Esophagus mucosa (tissue), 1 donor: ENCODE results near the gene CST7. TPM values are rescaled to one million over a fixed set of nuclear protein-coding genes. Genes with fewer than 3 reads are reported as not detected.
A peak's percentile ranks its signal among the peaks of the same experiment; 100 is the strongest.
"Not testable (repeated sequence)": the region's sequence is repeated elsewhere in the genome, so short reads cannot be mapped to it uniquely, and the experiment has no call there.

Experiments
- ATAC-seq: fragments of 200-7000 bp; cut with Tn5 transposase; one replicate; pipeline ENCODE4 v1.9.1; 2020
- total RNA-seq: library from RNA; stranded (reverse); gene quantifications from one replicate; pipeline ENCODE4 v1.2.4, GENCODE V29; 2023
- donor health status: DM: yes; HTN: yes; CAD: no.

The CST7 gene, protein sequence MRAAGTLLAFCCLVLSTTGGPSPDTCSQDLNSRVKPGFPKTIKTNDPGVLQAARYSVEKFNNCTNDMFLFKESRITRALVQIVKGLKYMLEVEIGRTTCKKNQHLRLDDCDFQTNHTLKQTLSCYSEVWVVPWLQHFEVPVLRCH
- total RNA-seq, result 0.32 TPM

DNA sequence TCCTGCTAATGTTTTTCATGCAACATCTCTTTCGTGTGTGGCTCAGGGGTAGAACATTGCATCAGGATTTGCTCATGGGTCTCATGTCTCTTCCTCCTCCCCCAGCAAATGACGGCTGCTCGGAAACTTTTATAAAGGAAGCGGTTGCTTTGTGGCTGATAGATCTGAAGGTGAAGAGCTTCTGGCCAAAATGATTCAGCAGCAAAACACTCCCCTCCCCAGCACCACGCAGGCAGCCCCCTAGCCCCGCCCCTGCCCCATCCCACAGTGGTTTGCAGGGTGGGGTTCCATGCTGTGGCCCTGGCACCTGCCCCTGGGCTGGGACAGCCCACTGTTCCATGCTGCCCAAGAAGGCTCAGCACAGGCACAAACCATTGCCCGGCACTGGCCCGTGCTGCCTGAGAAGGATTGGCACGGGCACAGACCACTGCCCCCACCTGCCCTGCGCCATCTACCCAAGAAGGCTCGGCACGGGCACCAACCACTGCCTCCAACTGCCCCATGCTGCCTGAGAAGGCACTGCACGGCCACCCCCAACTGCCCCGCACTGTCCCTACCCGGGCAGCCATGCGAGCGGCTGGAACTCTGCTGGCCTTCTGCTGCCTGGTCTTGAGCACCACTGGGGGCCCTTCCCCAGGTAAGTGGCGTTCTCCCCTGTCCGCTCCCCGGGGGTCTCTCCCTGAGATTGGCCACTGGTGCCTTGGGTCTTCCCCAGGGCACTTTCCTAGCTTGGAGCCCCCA, at the start of gene CST7:
Gene CST7 (plus strand): TSS at position 331 of the 741 bp plus-strand sequence. CDS start 237 bp downstream, at position 568.
- ATAC-seq, result peak; percentile 35

- no peak for ATAC-seq
These were observed 42.3 kb upstream of the CST7 start for GRCh38 chr20:24906806-24907205.

GRCh38 chr20:24908642-24909041, 40.4 kb upstream of the CST7 start:
- no peak for ATAC-seq

- ATAC-seq, result no peak
These were observed 39.8 kb upstream of the CST7 start for GRCh38 chr20:24909086-24909780.

DNA sequence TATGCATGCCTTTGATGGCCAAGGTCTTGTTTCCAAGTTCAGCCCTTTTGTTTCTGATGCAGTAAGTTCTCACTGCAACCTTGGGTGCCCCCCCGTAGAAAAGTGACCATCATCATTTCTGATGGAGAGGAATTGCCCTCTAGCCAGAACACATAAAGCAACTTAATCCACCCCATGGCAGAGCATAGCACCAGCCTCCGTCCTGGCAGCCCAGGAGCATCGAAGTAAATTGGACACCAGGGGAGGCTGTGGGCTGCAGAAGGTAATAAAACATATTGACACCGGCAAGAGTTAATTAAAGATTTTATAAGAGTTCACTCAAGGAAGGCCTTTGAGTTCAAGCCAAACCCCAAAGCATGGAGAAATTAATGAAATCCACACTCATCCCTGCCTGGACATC, 39.2 kb upstream of the CST7 start:
- ATAC-seq, result no peak

DNA sequence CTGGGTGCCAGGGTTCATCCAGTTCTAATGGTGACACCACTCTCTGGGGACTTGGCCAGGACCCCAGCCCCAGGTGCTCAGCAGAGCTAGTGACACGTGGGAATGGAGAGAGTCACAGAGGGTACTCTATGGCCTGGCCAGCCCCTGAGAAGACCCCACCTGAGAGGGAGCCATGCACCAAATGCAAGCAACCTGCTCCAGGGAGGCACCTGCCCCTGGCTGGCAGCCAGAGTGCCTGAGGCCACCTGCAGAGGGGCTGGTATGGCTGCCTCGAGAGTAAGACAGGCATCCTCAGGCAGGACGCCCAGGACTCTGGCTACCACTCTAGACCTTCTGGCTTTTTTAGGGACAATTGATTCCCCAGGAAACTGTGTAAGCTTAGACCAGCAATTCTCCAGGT, 38.6 kb upstream of the CST7 start:
- no peak for ATAC-seq

DNA sequence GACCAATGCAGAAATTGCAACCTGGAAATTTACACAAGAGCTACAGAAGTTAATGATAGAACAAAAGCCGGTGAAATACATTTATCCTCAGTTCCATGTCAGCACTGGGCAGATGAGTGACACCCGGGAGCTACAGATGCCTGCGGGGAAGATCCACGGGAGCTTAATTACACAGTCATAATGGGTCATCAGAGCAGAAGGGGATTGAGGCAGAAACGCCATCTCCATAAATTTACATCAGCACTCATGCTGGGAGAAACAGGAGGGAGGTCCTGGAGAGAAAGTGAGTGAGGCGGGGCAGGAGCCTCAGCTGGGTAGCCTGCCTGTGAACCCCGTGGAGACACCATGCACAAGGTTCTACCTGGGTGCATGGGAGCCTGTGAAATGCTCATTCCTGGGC, 37.6 kb upstream of the CST7 start:
- no peak for ATAC-seq

DNA sequence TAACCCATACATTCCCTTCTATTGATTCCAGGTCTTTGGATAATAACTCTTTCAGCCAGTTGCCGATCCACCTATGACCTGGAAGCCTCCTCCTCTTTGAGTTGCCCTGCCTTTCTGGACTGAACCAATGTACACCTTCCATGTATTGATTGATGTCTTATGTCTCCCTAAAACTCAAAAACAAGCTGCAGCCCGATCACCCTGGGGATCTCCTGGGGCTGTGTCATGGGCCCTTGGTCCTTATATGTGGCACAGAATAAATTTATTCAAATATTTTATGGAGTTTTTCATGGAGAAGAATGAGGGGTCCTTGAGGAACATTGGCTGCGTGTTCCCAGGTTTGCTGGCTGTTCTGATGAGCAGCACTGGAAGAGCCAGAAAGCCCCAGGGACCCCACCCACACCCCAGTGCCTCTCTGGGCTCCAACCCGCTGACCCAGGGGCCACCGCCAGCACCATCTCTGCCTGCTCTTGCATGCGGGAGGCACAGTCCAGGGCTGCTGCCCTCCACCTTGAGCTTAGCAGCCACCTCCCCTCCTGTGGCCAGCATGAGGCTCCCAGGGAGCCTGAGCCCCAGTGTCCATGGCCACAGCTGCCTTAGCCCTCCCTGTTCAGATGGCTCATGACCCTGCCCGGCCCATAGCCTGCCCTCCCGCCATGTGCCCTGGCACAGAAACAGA, 36.5 kb upstream of the CST7 start:
- ATAC-seq, result no peak

DNA sequence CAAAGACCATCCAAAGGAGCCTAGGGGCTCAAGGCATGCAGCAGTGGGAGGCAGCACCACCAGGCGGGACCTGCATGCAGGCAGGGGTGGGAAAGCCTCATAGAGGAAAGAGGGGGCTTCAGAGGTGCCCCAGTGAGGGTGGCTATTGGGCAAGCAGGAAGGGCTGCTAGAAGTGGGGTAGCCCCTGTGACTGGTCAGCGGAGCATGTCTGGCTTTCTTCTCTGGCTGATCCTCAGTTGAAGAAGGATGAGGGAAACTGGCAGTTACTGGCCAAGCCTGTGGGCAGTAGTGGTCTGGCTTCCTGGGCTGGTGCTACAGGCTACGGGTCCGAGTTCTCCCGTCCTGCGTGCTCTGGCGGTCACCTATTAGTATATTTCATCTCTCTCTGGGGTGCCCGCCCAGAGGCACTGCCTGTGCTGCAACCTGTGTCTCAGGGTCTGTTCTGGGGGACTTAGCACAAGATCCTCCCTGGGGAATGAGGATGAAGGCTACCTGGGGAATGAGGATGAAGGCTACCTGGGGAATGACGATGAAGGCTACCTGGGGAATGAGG, 35.9 kb upstream of the CST7 start:
- no peak for ATAC-seq

GRCh38 chr20:24914388-24915241, 34.5 kb upstream of the CST7 start:
- no peak for ATAC-seq

DNA sequence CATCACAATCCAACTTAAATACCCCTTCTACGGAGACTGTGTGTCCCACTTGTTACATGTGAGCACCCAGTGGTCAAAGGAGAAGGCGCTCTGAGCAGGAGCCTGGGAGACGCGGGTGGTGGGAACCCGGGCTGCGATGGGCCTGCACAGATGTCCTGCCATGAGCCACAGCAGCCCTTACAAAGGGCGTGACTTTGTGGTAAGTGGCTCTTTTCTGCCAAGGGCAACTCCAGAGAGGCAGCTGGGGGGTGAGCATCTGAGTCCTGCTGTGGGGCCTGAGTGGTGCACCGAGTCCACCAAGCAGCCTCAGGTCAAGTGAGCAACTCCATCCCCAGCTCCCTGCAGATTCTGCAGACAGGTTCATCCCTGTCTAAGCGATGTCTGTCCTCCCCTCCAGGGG, 33.6 kb upstream of the CST7 start:
- no peak for ATAC-seq

- ATAC-seq, result no peak
These were observed 33.2 kb upstream of the CST7 start for GRCh38 chr20:24915892-24916291.

- ATAC-seq, result no peak
These were observed 32.7 kb upstream of the CST7 start for GRCh38 chr20:24916412-24916811.

DNA sequence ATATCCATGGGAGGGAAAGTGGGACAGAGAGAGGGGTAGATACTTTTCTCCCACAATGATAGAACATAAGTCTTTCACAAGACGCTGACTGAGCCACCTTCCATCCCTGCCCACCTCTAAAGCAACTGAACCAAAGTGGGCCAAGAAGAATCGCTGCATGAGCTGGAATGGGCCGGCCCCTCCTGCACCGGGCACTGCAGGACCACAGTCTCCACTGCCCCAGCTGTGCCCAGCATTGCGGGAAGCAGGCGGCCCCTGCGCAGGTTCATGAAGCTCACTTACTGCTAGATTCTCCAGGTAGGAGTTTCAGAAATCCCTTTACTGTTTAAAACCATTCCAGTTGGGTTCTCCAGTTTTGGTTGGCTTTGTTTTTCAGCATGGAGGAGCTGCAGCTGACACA, 32.0 kb upstream of the CST7 start:
- ATAC-seq, result no peak

DNA sequence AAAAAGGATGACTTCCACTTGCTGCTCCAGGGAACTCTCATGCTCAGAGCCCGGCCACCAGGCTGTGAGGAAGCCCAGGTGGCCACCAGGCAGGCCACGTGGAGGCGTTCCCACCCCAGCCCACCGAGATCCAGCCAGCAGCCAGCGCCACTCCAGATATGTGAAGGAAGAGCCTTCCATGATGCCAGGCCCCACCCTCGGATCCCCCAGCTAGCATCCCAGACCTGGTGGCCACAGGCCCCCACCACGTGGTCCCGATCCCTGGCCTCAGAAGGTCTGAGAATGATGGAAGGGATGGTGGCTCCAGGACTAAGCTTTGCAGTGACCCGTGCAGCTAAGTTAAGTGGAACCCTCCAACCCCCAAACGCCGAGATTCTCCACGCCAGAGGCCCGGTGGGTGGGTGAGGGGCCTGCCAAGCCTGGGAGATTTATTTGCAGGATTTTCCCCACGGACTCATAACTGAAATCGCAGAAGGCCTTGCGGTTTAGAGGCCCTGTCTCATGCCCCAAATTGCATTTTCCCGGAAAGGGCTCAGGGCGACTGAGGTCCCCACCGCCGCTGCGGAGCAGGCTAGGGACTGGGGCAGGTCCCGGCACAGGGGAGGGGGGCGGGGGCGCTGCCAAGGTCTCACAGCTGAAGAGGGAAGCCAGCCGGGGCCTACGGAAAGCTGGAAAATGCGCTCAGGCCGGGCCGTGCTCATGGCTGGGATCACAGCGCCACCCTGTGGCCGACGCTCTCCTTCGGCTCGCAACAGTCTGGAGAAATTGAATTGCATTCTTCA, 31.1 kb upstream of the CST7 start:
- peak; percentile 89 for ATAC-seq

DNA sequence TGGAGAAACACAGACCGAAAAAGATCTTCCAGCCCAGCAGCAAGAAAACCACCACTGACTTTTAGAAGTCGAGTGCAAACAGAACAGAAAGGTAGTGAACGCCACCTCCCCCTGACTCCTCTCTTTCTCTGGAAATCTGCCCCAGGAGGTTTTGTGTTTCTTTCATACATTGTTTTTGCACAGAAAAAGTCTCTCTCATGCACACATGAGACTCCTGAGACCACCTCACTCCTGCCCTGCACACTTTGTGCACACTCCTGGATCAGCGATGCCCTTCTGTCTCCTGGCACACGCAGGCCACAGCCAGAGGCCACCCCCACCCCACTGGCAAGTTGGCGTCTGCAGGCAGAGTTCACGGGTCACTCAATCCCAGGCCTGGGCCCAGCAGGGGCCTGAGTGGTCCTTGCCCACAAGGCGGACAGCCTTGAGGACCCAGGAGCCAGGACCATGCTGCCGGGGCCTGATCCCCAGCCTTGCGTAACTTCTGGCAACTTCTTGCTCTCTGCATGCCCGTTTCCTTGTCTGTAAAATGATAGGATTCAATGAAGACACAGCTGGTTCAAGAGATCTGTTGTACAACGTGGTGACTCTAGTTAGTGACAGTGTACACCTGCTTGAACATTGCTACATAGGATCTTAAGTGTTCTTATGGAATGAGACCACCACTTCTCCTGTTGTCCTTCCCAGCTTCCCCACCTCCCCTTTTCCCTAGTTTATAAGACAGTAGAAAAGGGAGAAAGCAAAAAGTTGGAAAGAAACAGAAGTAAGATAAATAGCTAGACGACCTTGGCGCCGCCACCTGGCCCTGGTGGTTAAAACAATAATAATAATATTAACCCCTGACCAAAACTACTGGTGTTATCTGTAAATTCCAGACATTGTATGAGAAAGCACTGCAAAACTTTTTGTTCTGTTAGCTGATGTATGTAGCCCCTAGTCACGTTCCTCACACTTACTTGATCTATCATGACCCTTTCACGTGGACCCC, 30.2 kb upstream of the CST7 start:
- ATAC-seq, result peak; percentile 29

DNA sequence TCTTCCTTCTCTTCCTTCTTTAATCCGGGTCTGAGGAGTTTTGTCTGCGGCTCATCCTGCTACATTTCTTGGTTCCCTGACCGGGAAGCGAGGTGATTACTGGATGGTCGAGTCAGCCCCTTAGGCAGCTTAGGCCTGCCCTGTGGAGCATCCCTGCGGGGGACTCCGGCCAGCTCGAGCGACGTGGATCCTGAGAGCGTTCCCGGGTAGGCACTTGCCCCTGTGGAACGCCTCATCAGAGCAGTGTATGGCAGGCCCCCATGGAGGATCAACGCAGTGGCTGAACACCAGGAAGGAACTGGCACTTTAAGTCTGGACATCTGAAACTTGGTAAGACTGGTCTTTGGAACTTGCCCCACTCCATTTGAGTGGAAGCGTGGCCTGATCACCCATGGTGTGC, 29.4 kb upstream of the CST7 start:
- not testable (repeated sequence) for ATAC-seq

- ATAC-seq, result not testable (repeated sequence)
These were observed 28.4 kb upstream of the CST7 start for GRCh38 chr20:24920706-24921105.

DNA sequence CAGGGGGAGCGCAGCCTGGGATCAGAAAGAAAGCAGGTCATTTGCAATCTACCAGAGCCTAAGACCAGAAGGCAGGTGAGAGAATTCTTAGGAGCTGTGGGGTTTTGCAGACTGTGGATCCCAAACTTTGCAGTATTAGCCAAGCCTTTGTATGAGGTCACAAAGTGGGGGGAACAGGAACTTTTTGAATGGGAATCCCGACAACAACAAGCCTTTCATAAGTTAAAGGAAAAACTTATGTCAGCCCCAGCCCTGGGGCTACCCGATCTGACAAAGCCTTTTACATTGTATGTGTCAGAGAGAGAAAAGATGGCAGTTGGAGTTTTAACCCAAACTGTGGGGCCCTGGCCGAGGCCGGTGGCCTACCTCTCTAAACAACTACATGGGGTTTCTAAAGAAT, 19.8 kb upstream of the CST7 start:
- not testable (repeated sequence) for ATAC-seq
